Spleen (tissue), 7 donors: ENCODE data around the gene PDCD10.

ENCODE experiments used
- CTCF ChIP-seq, 11 experiments: fragments of 200-600 bp in 7 of 11; fragments of 450-650 bp in 4 of 11; sonication (generic) in 4 of 11; IDR thresholded peaks in 8 of 11; conservative IDR thresholded peaks in 3 of 11; 1 replicate in 7 of 11; 2 replicates in 4 of 11; pipeline versions ENCODE4 v1.4.0 to v1.8.0; 2016 to 2021; ENCODE audit warnings: antibody characterized with exemption in 11 of 11, inconsistent platforms in 4 of 11, mild to moderate bottlenecking in 1 of 11
- POLR2AphosphoS5 ChIP-seq, 3 donors: sonication (generic); formaldehyde crosslinking; IDR thresholded peaks; one replicate each; pipeline ENCODE4 v1.5.1; 2017; ENCODE audit warnings: antibody characterized with exemption in 3 of 3
- donor health status: DM: no; HTN: no; CAD: no; lungs with moderate emphysema.
- donor health status: DM: no; HTN: no; CAD: no.
- donor health status: DM: no; HTN: no; CAD: no.

DNA sequence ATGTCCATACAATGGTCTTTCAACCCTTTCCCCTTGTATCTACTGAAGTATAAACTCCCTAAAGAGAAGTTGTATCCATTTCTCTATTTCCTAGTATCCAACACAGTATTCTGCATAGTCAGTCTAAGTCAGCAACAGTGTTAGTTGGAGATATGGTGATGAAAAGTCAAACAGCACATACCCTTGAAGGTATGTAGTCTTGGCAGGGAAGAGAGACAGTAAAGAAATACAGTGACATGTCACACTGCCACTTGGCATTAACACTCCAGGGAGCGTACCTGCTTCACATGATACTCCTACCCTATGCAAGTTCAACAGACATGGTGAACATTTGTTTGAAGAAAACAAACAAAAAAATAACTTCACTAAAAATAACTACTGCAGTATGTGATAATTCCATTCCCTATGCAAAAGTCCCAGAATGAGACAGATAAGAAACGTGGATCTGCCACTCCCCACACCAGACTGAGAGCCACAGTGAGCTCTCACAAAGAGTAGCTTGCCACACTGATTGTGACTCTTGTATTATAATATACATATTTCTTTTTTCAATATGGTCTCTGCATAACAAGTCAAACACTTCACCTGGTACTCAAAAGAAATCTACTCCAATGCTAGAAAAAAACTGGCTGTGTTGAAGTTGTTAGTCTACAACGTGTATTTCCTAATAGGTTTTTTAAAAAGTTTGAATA lies 5.9 kb downstream of the PDCD10 start:
- TF ChIP-seq CTCF (IDR thresholded peaks at IDR 0.05 in 8 of 11, conservative IDR thresholded peaks at IDR 0.05 in 3 of 11) (no peak), POLR2AphosphoS5 (IDR thresholded peaks at IDR 0.05) (no peak)
